Endothelial cell of umbilical vein (primary cell): Measurements from ENCODE around the gene MCTP1. TPM values are rescaled to one million over a fixed set of nuclear protein-coding genes. Genes with fewer than 3 reads are reported as not detected.

Experiments
- BruUV-seq: library from RNA; stranded (reverse); fragments of 400-500 nt; replicated peaks from 2 replicates; lab custom pipeline; 2021; lab: Mats Ljungman, UMichigan
- CTCF ChIA-PET: fragments of 300-600, 350-600 bp; sonication (Branson Sonifier 250); formaldehyde crosslinking; loops from one replicate; lab custom pipeline; 2021; ENCODE audit warnings: antibody characterized with exemption, inconsistent platforms; lab: Charles Lee
- POLR2A ChIA-PET: fragments of 300-600, 350-600 bp; sonication (Branson Sonifier 250); formaldehyde crosslinking; loops from one replicate; lab custom pipeline; 2021; ENCODE audit warnings: antibody characterized with exemption, inconsistent platforms; lab: Charles Lee
- DNase-seq: peaks from one replicate; pipeline ENCODE4 v3.0.0-alpha.2; 2011; ENCODE audit warnings: low read depth, low spot score
- FAIRE-seq: peaks from 2 replicates; lab custom pipeline; 2011; peaks lifted over from hg19 to GRCh38; lab: Jason Lieb, UNC
- H2AFZ ChIP-seq: 2 replicates; pipeline ENCODE4 v1.6.0; 2012; ENCODE audit warnings: low read depth, low read length, control low read depth, inconsistent platforms
- H3K27ac ChIP-seq: 2 replicates; pipeline ENCODE4 v1.5.1; 2011; ENCODE audit warnings: low read depth, mild to moderate bottlenecking, control low read depth, low read length, moderate library complexity; ENCODE audit not compliant: insufficient read depth
- H3K27me3 ChIP-seq, 2 experiments: 2 replicates each; pipeline versions ENCODE4 v1.6.0 to v1.6.1; 2011; ENCODE audit warnings: low read length in 2 of 2, mixed read lengths in 1 of 2; ENCODE audit not compliant: control insufficient read depth in 2 of 2, insufficient read depth in 2 of 2
- H3K36me3 ChIP-seq, 2 experiments: 2 replicates in 1 of 2; 3 replicates in 1 of 2; pipeline ENCODE4 v1.5.1; 2011; ENCODE audit warnings: low read length in 2 of 2, mild to moderate bottlenecking in 1 of 2, moderate library complexity in 1 of 2; ENCODE audit not compliant: control insufficient read depth in 2 of 2, insufficient read depth in 2 of 2; ENCODE audit errors: extremely low read depth in 1 of 2
- H3K4me1 ChIP-seq: 3 replicates; pipeline ENCODE4 v1.5.1; 2011; ENCODE audit warnings: mild to moderate bottlenecking, low read length; ENCODE audit not compliant: control insufficient read depth, insufficient read depth; ENCODE audit errors: extremely low read depth
- H3K4me2 ChIP-seq: 2 replicates; pipeline ENCODE4 v1.6.1; 2011; ENCODE audit warnings: low read length, control low read depth, mixed read lengths; ENCODE audit not compliant: insufficient read depth
- H3K4me3 ChIP-seq, 3 experiments: fragments of 200-600 bp in 1 of 3; sonication (generic), shearing (Covaris generic) in 1 of 3; replicated peaks in 1 of 3; 2 replicates each; pipeline ENCODE4 v1.5.1; 2011 to 2016; ENCODE audit warnings: control low read depth in 3 of 3, low read length in 3 of 3, mild to moderate bottlenecking in 2 of 3, inconsistent platforms in 1 of 3, low read depth in 1 of 3, moderate library complexity in 1 of 3; ENCODE audit not compliant: insufficient read depth in 1 of 3
- H3K79me2 ChIP-seq: 2 replicates; pipeline ENCODE4 v1.6.0; 2012; ENCODE audit warnings: low read length, inconsistent platforms; ENCODE audit not compliant: control insufficient read depth, insufficient read depth
- H3K9ac ChIP-seq: replicated peaks from 2 replicates; pipeline ENCODE3; 2011; ENCODE audit warnings: low read length, control low read depth; ENCODE audit not compliant: insufficient read depth; ENCODE audit errors: extremely low read depth
- H3K9me1 ChIP-seq: replicated peaks from 3 replicates; pipeline ENCODE4 v1.6.0; 2011; ENCODE audit warnings: mild to moderate bottlenecking, low read length; ENCODE audit not compliant: control insufficient read depth, insufficient read depth; ENCODE audit errors: extremely low read depth
- H3K9me3 ChIP-seq: replicated peaks from 2 replicates; pipeline ENCODE4 v1.5.1; 2012; ENCODE audit warnings: low read length, inconsistent platforms; ENCODE audit not compliant: control insufficient read depth, insufficient read depth
- H4K20me1 ChIP-seq: replicated peaks from 2 replicates; pipeline ENCODE3; 2011; ENCODE audit warnings: mild to moderate bottlenecking, low read length; ENCODE audit not compliant: control insufficient read depth, insufficient read depth; ENCODE audit errors: extremely low read depth
- CTCF ChIP-seq, 2 donors: IDR thresholded peaks; 1 replicate in 1 of 2; 2 replicates in 1 of 2; pipeline ENCODE4 v1.5.1; 2011; ENCODE audit warnings: low read length in 2 of 2, mild to moderate bottlenecking in 2 of 2, moderate library complexity in 2 of 2, control low read depth in 1 of 2, inconsistent platforms in 1 of 2, low read depth in 1 of 2; ENCODE audit not compliant: insufficient read depth in 1 of 2; ENCODE audit errors: extremely low read depth in 1 of 2
- EZH2 ChIP-seq: IDR thresholded peaks from 2 replicates; pipeline ENCODE4 v1.6.1; 2012; ENCODE audit warnings: borderline replicate concordance, low read depth, mild to moderate bottlenecking, moderate library complexity, low read length, inconsistent platforms; ENCODE audit not compliant: severe bottlenecking
- FOS ChIP-seq: IDR thresholded peaks from 2 replicates; pipeline ENCODE4 v1.6.1; 2011; ENCODE audit warnings: mild to moderate bottlenecking, low read length, moderate library complexity, borderline replicate concordance; ENCODE audit not compliant: insufficient read depth
- GATA2 ChIP-seq: IDR thresholded peaks from 2 replicates; pipeline ENCODE4 v1.7.0; 2011; ENCODE audit warnings: low read depth, mild to moderate bottlenecking, moderate library complexity, mixed read lengths, low read length; ENCODE audit not compliant: insufficient read length, insufficient read depth
- JUN ChIP-seq: IDR thresholded peaks from 2 replicates; pipeline ENCODE4 v1.6.1; 2011; ENCODE audit warnings: borderline replicate concordance, low read depth; ENCODE audit not compliant: insufficient read length, insufficient read depth
- MYC ChIP-seq: IDR thresholded peaks from one replicate; pipeline ENCODE4 v1.6.1; 2011; ENCODE audit warnings: mild to moderate bottlenecking, low read depth, low read length
- POLR2A ChIP-seq: IDR thresholded peaks from 2 replicates; pipeline ENCODE4 v1.6.1; 2012; ENCODE audit warnings: low read depth, mild to moderate bottlenecking, control low read depth, low read length
- POLR2AphosphoS5 ChIP-seq: IDR thresholded peaks from 2 replicates; pipeline ENCODE4 v1.6.1; 2012; ENCODE audit warnings: low read depth, mild to moderate bottlenecking, control low read depth, low read length, moderate library complexity; ENCODE audit not compliant: insufficient read depth
- dilution Hi-C: fragments of 300-500 bp; cut with MboI; formaldehyde crosslinking; loops from one replicate; pipeline ENCODE4 v1.15.0; 2019; ENCODE audit warnings: low sequenced_read_pairs; ENCODE audit not compliant: extremely low pct_ligation_motif_present
- intact Hi-C: fragments of 100-400 bp; cut with micrococcal nuclease; formaldehyde crosslinking; loops from one replicate; pipeline ENCODE4 v1.10.0; 2022
- polyA plus RNA-seq, 4 experiments: library from polyadenylated mRNA; depleted of rRNA in 3 of 4; stranded (reverse) in 3 of 4; unstranded in 1 of 4; fragments of >200 nt; gene quantifications; 2 replicates each; pipeline versions ENCODE4 v1.2.1 to v1.2.3, GENCODE V29; 2011 to 2012; ENCODE audit warnings: missing spikeins in 1 of 4
- total RNA-seq: library from RNA; stranded (reverse); gene quantifications from 2 replicates; pipeline ENCODE4 v1.2.3, GENCODE V29; 2021

The MCTP1 gene
- total and polyA plus RNA-seq, 2 donors (not counting 3 experiments of a cell fraction or from before 2014, with no cell fraction given), result 79.3 to 203 TPM

GRCh38 chr5:95178046-95178651 is 106.7 kb downstream of the MCTP1 start:
- DNase-seq (peak; percentile 91), FAIRE-seq (peak; percentile 85)
- ChIA-PET POLR2A (interaction anchor here (1.1 kb wide), 1 partner anchor 106 kb away, joined by 3 read pairs; no protein-coding TSS in a partner anchor), CTCF (interaction anchor here (0.8 to 5.2 kb wide), 18 partner anchors 9 to 209 kb away, joined by 3 to 56 read pairs (median 4); no protein-coding TSS in a partner anchor)
- Histone ChIP-seq H3K27me3 (no peaks in the 10 kb centered on the region), H3K36me3 (no peaks in the 10 kb centered on the region), H3K9me1 (no peaks in the 10 kb centered on the region), H3K4me1 (peaks cover 5% of the 10 kb centered on the region), H2AFZ (peak overlapping the region; percentile 55), H3K79me2 (no peaks in the 10 kb centered on the region), H3K27ac (peak overlapping the region; percentile 28), H3K9ac (no peak overlapping the region), H4K20me1 (no peaks in the 10 kb centered on the region), H3K9me3 (no peaks in the 10 kb centered on the region), H3K4me2 (no peak overlapping the region), H3K4me3 (no peak overlapping the region)
- dilution Hi-C loops, result no loop called here
- no peak for TF ChIP-seq FOS
- TF ChIP-seq POLR2AphosphoS5, result peak; percentile 64
- peak; percentile 53 to 70 for TF ChIP-seq CTCF (IDR thresholded peaks at IDR 0.05; ENCODE audit: extremely low read depth in 1 of 2, insufficient read depth in 1 of 2, low read depth in 1 of 2, low read length in 2 of 2)
- BruUV-seq, result no TSS peak
- intact Hi-C loops, result loop anchor here (1.0 to 5.0 kb wide), 6 partner anchors 36 to 210 kb away; no protein-coding TSS in a partner anchor

GRCh38 chr5:95177456-95177855 is 107.4 kb downstream of the MCTP1 start:
- Histone ChIP-seq H3K27me3 (no peaks in the 10 kb centered on the region), H3K4me3 (no peak overlapping the region), H3K9me1 (no peaks in the 10 kb centered on the region), H3K79me2 (no peaks in the 10 kb centered on the region), H3K27ac (no peak overlapping the region), H3K36me3 (no peaks in the 10 kb centered on the region), H3K9ac (no peak overlapping the region), H3K4me2 (no peak overlapping the region), H4K20me1 (no peaks in the 10 kb centered on the region), H3K4me1 (peaks cover 5% of the 10 kb centered on the region), H2AFZ (no peak overlapping the region), H3K9me3 (no peaks in the 10 kb centered on the region)
- TF ChIP-seq POLR2AphosphoS5, result no peak
- TF ChIP-seq MYC, result no peak
- TF ChIP-seq CTCF (IDR thresholded peaks at IDR 0.05; ENCODE audit: extremely low read depth in 1 of 2, insufficient read depth in 1 of 2, low read depth in 1 of 2, low read length in 2 of 2), result no peak
- TF ChIP-seq EZH2, result no peak
- TF ChIP-seq GATA2, result no peak
- no peak for TF ChIP-seq FOS
- no peak for TF ChIP-seq JUN
- TF ChIP-seq POLR2A, result no peak
- CTCF ChIA-PET, result interaction anchor here (1.0 to 5.2 kb wide), 16 partner anchors 9 to 209 kb away, joined by 3 to 56 read pairs (median 4); no protein-coding TSS in a partner anchor
- dilution Hi-C loops (no loop called here), intact Hi-C loops (loop anchor here (5.0 kb wide), 1 partner anchor 145 kb away; no protein-coding TSS in a partner anchor)
- POLR2A ChIA-PET, result no interaction called here
- no TSS peak for BruUV-seq
- DNase-seq (peak; percentile 12), FAIRE-seq (no peak)
